GM23338 (cell line): ENCODE measurements around the gene HLA-DPA1.

Source experiments
- CREB1 ChIP-seq: fragments of 250-450 bp; sonication (Bioruptor Pico); IDR thresholded peaks from 2 replicates; pipeline ENCODE4 v1.5.0; 2020; ENCODE audit warnings: low read depth, mild to moderate bottlenecking, moderate library complexity
- EZH2 ChIP-seq: fragments of 200-600 bp; sonication (generic); IDR thresholded peaks from one replicate; pipeline ENCODE4 v1.8.0; 2017; ENCODE audit warnings: antibody characterized with exemption, mild to moderate bottlenecking, low read depth; ENCODE audit not compliant: unreplicated experiment
- EZH2phosphoT487 ChIP-seq: fragments of 200-600 bp; sonication (generic); IDR thresholded peaks from one replicate; pipeline ENCODE4 v1.8.1; 2018; ENCODE audit warnings: antibody characterized with exemption; ENCODE audit not compliant: unreplicated experiment
- POLR2AphosphoS5 ChIP-seq: IDR thresholded peaks from 2 replicates; pipeline ENCODE4 v1.6.1; 2016; ENCODE audit warnings: antibody characterized with exemption, low read depth
- TF ChIP-seq, protein P1 (sequence below), 2 experiments: fragments of 200-600 bp in 1 of 2; sonication (generic) in 1 of 2; conservative IDR thresholded peaks; 2 replicates each; pipeline versions ENCODE4 v1.5.1 to v1.6.1; 2016 to 2017; ENCODE audit warnings: antibody characterized with exemption in 2 of 2, low read depth in 2 of 2, mild to moderate bottlenecking in 2 of 2, moderate library complexity in 1 of 2
- TF ChIP-seq, protein P2 (sequence below): IDR thresholded peaks from one replicate; pipeline ENCODE4 v1.6.1; 2018; ENCODE audit warnings: antibody characterized with exemption; ENCODE audit not compliant: unreplicated experiment

DNA sequence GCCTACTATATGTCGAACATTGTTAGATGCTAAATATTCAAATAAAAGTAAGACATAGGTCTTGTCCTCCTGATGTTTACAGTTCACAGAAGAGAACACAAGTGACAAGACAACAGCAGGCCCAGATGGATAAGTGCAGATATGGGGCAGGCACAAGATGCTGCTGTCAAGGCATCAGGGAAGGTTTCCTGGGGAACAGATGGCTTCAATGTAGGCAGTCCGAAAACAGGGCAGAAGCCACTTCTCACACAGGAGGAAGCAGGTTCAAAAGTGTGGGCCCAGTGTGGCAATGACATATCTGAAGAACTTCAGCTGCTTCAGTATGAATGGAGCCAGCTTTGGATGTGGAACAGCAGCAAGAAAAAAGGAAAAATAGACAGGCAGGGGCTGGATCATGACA is 34.9 kb upstream of the HLA-DPA1 start:
- no peak for TF ChIP-seq CREB1 (CRISPR knock-in tag)
- TF ChIP-seq, protein P1, sequence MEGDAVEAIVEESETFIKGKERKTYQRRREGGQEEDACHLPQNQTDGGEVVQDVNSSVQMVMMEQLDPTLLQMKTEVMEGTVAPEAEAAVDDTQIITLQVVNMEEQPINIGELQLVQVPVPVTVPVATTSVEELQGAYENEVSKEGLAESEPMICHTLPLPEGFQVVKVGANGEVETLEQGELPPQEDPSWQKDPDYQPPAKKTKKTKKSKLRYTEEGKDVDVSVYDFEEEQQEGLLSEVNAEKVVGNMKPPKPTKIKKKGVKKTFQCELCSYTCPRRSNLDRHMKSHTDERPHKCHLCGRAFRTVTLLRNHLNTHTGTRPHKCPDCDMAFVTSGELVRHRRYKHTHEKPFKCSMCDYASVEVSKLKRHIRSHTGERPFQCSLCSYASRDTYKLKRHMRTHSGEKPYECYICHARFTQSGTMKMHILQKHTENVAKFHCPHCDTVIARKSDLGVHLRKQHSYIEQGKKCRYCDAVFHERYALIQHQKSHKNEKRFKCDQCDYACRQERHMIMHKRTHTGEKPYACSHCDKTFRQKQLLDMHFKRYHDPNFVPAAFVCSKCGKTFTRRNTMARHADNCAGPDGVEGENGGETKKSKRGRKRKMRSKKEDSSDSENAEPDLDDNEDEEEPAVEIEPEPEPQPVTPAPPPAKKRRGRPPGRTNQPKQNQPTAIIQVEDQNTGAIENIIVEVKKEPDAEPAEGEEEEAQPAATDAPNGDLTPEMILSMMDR (conservative IDR thresholded peaks at IDR 0.05; ENCODE audit: low read depth in 2 of 2), result no peak
- TF ChIP-seq EZH2, result no peak
- TF ChIP-seq, protein P2, sequence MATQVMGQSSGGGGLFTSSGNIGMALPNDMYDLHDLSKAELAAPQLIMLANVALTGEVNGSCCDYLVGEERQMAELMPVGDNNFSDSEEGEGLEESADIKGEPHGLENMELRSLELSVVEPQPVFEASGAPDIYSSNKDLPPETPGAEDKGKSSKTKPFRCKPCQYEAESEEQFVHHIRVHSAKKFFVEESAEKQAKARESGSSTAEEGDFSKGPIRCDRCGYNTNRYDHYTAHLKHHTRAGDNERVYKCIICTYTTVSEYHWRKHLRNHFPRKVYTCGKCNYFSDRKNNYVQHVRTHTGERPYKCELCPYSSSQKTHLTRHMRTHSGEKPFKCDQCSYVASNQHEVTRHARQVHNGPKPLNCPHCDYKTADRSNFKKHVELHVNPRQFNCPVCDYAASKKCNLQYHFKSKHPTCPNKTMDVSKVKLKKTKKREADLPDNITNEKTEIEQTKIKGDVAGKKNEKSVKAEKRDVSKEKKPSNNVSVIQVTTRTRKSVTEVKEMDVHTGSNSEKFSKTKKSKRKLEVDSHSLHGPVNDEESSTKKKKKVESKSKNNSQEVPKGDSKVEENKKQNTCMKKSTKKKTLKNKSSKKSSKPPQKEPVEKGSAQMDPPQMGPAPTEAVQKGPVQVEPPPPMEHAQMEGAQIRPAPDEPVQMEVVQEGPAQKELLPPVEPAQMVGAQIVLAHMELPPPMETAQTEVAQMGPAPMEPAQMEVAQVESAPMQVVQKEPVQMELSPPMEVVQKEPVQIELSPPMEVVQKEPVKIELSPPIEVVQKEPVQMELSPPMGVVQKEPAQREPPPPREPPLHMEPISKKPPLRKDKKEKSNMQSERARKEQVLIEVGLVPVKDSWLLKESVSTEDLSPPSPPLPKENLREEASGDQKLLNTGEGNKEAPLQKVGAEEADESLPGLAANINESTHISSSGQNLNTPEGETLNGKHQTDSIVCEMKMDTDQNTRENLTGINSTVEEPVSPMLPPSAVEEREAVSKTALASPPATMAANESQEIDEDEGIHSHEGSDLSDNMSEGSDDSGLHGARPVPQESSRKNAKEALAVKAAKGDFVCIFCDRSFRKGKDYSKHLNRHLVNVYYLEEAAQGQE, result no peak
- TF ChIP-seq POLR2AphosphoS5, result no peak
- no peak for TF ChIP-seq EZH2phosphoT487
